NCI-H526 (cell line): ENCODE measurements around the gene BBX.
A peak's percentile ranks its signal among the peaks of the same experiment; 100 is the strongest.

ENCODE experiments used
- DNase-seq, 2 experiments: peaks; one replicate each; lab custom pipeline; 2025; lab: John Stamatoyannopoulos, UW

Gene BBX

DNA sequence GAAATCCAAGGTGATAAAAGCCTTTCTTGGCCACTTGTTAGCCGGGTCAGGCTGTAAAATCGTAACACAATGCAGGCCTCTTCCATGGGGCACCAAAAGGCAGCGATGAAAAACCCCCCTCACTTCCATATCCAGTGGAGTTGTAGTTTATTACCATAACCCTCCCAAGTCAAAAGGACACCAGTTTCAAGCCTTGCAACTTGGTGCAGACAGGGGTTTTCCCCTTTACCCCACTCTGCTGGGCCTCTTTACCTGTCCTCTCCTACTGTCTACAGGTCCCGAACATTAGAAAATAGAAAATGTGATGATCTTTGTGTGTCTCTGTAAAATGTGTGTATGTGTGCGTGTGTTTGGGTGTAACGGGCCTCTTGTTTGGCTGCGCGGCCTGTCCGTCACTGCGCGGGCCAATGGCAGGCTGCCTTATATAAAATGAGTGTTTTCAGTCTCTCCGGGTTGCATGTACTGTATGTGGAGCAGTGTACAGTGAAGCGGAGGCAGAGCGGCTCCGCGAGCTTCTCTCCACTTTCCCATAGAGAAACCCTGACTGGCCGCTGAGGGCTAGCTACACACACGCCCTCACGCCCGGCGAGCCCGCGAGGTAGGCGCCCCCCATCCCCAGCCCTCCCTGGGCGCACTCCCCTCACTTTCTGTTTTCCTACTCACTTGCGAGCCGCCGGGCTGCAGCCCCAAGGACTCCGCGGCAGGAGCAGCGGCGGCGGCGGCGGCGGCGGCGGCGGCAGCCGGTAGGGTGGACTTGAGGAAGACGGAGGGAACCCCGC is at the start of gene BBX:
BBX (plus strand) TSS at position 453 of the 779 bp plus-strand sequence. CDS start 187,499 bp downstream, outside the sequence.
- peak; percentile 87 to 90 for DNase-seq

DNA sequence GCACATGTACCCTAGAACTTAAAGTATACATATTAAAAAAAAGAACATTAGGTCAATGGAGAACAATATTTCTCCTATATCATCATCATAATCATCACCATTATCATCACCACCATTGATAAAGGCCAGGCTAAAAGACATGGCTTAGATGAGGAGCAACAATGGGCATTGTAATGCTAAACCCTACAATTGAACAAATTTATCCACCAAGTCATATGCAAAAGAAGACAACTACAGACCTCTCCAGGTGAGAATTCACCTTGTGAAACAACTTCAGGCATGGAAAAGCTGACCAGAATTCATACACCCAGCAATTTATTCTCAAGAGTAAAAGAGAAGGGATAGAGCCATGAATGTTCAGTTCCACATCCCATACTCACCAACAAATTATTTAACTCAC is 46.3 kb upstream of the BBX start:
- DNase-seq = no peak

DNA sequence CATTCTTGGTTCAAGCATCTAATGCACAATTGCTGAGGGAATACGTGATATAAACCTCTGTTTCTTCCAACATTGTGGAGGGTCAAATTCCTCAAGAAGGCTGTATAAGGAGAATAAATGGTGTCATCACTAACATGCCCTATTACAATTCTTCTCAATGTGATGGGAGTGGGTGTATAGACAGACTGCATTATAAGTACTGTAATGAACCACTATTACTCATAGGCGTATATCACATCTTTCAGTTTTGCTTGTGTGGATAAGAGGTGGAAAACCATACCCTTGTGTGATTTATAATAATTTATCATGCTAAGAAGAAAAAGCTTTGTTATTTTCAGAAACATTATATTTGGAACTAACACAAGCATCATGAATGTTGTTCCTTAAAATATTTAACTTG is 35.3 kb upstream of the BBX start:
- no peak for DNase-seq

DNA sequence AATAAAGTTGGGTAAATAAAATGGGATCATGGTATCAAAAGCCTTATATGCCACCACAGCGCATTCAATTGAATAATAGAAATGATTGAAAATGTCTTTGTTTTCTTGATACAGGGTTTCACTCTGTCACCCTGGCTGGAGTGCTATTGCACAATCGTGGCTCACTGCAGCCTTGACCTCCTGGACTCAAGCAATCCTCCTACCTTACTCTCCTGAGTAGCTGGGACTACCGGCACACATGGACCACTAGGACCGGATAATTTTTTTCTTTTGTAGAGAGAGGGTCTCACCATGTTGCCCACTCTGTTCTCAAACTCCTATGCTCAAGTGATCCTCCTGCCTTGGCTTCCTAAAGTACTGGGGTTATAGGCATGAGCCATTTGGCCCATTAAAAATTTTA is 33.8 kb upstream of the BBX start:
- DNase-seq = no peak

DNA sequence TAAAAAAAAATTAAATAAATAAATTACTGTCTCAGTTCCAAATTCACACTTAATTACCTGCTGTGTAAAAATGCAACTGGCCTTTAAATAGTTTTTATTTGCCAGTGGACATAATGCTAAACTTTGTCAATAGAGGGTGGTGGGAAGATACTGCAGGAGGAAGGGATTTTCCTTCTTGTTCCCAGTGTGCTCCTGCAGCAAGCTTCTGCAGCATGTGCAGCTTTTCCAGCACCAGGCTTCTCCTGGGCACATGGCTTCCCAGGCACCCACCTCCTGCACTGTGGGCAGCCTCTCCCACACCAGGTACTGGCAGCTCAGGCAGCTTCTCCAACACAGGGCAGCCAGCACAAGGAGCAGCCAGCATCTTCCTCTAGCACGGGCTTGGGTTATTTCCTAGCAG is 29.6 kb upstream of the BBX start:
- DNase-seq = no peak

DNA sequence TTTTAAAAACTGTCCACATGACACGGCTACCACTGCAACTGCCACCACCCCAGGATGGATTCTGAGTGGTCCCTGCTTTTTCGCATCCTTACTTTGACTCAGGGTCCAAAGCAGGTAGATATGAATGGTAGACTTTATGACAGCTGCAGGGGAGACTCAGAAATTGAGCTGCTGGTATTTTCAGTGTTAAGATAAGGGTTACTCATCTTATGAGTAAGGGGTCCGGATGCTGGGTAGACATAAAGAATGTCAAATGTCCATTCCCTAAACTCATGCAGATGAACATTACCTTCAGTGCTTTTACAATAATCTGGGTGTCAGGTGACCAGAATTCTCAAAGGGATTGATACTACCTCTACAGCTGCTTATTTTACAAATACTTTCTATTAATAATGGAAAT is 25.9 kb upstream of the BBX start:
- peak in 1 of 2 experiments; percentile 49 for DNase-seq

DNA sequence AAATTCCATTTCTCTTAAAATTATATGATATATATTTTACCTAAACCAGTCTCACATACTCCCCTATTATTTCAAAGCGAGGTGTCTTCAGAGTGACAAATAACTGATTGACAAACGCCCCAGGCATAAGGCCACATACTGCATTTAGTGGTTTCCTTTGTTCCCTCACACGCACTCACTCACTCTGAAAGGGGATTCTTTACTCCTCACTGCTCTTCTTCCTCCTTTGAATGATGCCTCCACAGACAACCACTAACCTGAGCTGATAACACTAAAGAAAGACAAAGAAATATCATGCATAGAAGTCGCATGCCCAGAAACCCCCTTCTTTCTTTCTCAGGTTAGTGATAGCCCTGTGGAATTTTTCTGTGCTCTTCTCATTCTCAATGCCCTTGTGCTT is 24.1 kb upstream of the BBX start:
- DNase-seq = no peak

DNA sequence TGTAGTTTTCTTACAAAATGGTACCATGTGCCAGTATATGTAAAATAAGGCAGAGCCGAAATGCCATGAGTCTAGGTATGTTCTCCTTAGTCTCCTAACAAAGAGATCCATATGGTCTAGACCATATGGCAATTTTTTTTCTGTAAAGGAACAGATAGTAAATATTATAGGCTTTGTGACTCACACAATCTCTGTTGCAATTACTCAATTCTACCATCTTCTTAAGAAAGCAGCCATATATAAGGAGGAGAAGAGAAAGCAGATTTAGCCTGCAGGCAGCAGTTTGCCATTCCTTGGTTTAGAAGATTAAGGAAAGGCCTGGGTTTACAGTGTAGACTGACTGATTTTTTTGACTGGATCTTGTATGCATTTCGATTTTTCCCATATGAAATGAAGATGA is 16.3 kb upstream of the BBX start:
- no peak for DNase-seq

DNA sequence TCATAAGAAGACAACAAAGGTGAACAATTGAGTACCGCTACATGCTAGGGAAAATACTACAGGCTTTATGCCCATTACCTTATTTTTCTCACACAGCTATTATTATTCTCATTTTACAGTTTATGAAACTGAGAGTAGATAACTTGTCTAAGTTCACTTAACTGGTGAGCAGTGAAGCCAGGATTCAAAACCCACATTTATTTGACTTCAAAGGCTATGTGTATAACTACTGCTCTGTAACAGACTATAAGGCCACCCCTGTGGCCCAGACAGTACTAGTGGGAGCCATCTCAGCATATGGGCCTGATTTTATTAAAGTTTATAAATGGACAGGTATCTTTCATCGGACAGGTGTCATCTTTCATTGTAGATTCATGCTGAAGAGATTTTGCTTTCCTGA is 14.4 kb upstream of the BBX start:
- DNase-seq = no peak

DNA sequence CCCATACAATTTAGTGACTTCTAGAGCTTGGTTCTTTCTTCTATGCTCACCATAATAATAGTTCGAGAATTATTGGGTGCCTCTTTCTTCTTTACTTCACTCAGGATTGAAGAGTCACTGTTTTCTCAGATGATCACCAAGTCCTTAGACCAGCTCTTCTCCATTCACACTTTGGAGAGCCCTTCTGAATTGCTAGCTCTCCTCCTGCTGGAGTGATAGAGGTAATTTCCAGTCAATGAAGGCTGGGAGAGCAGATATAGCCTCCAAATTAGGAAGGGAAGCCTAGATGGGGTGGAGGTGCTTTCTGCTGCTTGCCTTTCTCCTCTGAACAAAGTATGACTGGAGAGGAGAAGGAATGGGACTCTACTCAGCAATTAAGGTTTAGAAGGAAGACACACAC is 10.7 kb upstream of the BBX start:
- no peak for DNase-seq

DNA sequence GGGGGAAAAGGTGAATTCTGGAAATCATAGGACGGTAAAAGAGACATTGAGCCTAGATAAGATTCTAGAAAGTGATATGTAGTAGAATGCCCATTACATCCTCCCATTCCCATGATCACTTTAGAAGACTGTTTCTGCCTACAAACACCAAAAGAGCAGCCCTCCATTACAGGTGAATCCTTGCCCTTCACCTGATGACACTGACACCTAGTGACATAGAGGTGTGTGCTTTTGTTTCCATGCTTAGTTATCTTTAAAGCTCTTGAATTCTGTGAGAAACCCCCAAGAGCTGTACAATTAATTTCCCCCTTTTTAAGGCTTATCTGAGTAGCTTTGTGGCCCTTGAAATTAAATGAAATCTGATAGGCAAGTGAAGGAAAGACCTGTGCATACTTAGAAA is 8.3 kb upstream of the BBX start:
- DNase-seq = peak in 1 of 2 experiments; percentile 9

DNA sequence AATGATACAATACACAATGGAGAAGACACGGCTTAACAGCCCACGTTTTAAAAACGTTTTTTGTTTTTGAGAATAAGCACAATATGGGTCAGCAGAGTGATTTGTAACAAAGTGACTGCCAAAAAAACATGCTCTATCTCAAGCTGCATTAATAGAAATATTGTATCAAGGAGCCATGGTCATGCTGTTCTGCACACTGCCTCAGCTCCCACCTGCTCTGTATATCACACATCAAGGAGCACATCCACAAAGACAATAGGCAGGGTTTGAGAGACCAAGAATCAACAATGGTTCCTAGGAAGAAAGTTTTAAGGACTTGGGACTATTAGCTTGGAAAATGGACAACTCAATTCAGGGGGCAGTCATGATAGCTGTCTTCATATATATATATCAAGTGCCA is 6.3 kb upstream of the BBX start:
- DNase-seq = no peak

DNA sequence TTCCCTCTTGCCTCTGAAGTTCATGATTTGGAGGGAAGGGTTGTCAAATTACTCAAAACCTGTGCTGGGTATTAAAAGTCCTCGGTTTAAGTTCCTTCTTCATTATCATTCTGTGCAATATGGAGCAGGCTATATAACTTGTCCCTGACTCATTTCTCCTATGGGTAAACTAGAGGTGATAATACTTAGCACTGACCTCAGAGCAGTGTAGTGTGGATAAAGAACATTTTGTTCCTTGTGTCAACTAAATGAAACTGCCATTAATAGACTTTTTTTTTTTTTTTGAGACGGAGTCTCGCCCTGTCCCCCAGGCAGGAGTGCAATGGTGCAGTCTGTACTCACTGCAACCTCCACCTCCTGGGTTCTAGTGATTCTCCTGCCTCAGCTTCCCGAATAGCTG is 2.2 kb upstream of the BBX start:
- DNase-seq = no peak

DNA sequence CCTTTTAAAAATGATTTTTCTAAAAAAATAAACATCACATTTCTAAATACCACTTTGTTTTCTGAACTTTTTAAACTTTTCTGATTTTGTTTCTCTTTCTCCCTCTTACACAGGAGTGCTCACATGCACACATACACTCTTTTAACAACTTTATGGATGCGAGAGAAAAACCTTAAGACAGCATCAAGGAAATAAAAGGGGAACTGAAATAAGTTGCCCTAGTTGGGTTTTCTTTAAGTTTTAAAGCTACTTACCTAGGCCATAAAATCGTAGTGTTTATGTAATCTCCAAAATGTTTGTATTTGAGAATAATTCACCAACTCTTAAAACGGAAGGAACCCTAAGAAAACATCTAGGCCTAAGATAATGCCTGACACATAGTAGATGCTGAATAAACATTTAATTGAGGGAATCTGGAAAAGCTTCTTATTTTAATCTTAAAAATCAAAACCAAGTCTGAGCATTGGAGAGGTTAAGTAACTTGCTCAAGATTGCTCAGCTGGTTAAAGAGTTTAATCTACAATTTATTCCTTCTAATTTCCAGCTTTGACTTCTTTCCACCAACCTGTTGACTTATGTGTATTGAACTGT is 1.2 kb upstream of the BBX start:
- no peak for DNase-seq

DNA sequence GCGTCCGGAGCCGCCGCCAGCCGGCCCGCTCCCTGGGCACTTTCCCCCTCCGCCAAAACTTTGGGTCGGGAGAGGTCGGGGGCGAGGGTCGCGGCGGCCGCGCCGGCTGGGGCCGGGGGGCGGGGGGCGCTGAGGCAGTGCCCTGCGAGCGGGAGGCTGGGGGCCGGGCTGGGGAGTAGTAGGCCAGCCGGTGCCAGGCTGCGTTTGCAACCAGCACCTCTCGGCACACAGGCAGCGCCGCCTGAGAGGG is 452 bp downstream of the BBX start:
- no peak for DNase-seq

DNA sequence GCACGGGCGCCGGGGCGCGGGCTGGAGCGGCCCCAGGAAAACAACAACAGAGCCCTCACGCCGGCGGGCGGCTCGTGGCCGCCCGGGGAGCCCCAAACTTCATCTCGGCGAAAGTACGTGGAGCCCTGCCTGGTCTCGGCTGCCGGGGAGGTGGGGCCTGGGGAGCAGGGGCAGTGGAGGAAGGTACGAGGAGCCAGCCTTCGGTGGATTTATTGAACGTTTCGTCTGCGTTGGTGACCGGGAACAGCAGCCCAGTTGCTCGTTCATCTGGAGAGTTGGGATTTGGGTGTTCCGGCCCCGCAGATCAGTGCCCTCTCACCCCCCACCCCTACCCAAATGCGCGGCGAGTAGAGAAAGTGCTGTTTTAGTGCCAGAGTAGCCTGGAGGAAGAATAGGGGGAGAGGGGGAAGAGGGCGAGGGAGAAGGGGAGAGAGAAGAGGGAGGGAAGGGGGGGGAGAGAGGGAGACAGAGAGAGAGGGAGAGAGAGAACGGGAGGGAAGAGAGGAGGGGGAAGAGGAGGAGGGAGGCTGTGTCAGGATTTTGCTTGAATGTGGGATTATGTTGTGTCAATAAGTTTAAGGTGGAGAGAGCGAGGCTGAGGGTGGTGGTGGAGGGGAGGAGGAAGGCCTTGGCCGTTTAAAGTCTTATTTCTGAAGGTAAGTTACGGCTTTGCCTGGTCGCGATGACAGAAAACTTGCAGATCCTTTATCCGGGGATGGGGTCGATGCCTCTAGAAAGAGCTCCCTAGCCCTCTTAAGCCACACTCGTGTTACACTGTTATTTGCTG is 970 bp downstream of the BBX start:
- DNase-seq = peak; percentile 33 to 74

DNA sequence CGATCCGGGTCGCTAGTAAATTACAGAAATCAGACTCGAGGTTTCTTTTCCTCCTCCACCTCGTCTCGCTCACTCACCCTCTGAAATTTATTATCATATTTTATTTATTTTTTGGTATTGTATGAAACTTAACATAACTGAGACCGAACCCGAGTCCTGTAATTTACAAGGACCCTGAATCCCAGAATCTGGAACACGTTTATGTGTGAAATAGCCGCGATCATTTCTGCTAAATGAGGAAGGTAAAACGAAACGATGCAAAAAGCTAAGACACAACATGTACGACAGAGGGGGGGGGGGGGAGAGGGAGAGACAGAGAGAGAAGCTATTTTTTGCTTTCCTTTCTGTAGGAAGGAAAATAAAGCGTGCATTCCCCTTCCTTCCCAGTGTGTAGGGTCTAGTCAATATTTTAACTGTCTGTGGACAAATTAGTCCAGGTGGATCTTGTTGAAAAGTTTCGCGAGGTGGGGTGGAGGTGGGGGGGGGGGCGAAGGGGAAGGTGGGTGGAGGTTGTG is 1.6 kb downstream of the BBX start:
- peak; percentile 19 to 46 for DNase-seq

DNA sequence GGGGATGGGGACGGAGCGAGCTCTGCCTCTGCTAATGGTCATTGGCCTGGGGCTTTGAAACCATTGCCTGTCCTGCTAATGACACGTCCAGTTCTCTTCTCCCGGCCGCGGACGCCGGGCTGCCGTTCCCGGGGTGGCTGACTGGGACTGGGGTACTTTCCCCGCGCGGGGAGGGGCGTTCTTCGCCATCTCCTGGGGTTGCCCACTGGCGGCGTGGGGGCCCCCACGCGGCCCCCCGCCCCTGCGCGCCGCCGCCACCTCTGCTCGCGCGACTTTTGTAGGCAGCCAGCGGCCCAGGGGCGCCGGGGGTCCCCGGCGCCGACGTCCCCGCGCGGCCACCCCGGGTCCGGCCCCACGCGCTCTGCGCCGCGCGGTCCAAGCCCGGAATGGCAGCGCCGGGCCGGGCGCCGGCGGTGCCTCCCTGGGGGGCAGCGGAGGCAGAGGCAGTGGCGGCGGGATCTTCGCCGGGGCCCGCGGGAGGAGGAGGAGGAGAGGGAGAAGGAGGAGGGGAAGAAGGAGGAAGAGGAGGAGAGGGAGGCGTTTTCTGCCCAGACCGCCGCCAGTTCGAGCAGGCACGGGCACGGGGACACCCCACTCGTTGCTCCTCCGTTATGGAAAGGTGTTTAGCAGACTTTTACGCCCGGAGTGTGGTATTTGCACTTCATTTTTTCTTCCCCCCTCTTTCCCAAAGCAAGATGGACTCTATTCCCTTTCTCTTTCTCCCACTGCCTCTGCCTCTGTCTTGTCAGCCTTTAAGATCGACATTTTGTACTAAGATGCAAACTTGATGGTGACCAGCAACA is 2.3 kb downstream of the BBX start:
- peak in 1 of 2 experiments; percentile 43 for DNase-seq

DNA sequence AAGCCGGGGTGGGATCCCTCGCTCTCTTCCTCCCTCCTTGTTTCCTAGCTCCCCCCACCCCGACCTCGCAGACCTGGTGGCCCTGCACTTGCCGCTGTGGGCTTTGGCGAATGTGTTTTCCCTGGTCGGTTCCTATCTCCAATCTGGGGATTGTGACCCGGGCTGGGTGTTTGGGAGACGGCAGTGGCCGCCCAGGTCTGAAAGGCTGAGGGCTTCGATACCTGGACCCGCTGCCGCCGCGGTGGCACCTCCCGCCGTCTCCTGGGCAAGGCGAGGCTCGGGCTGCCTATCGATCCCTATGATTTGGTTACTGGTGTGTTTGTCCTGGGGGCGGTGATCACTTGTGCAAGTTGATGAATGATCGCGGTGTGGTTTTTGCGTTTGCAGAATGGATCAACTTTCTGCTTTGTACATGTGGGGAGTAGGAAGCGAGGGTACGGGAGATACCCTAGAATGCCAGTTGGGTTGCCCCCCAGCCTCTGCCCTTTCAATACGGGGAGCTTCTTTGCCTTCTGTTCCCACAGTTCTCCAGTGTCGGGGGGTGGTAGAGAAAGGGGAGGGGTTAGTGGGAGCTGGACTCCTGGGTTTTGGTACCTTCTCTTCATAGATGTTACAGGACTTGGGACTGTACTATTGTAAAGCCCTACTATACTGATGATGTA is 3.0 kb downstream of the BBX start:
- peak; percentile 35 to 43 for DNase-seq

DNA sequence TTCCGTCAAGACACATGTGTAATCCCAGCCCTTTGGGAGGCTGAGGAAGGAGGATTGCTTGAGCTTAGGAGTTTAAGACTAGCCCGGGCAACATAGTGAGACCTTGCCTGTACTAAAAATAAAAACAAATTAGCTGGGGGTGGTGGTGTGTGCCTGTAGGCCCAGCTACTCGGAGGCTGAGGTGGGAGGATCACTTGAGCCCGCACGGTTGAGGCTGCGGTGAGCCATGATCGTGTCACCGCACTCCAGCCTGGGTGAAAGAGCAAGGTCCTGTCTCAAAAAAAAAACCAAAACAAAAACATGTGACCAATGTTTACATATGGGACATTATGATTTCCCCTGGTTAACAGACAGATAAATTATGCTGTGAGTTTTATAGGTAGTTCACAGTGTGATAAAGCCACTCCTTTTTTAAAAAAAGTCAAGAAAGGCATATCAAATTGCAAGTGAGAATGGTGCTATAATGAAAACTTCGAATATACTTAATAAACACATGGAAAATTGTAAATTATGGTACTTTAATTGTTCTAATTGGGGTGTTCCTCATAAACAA is 9.2 kb downstream of the BBX start:
- no peak for DNase-seq

DNA sequence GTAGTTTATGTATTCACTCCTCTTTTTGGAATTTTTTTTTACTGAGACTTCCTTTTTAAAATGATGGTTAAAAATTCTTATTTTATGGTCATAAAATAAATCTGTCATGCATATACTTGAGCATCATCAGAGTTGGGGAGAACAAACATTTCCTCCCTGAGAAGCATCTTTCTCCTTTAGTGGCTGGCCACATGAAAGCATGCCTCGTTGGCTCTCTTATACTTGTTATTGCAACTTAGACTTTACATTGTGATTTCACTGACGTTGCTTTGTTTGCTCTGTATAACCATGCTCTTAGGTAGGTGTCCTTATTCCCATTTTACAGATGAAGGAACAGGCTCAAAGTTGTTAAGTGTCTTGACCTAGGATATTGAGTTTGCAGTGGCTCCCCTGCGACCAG is 18.1 kb downstream of the BBX start:
- DNase-seq = no peak
